ENCODE results near the gene RELA. TPM values are rescaled to one million over a fixed set of nuclear protein-coding genes. Genes with fewer than 3 reads are reported as not detected.

RELA gene
- total and polyA plus RNA-seq, 2 experiments from 2014 or later, result 18.5 to 22.8 TPM

DNA sequence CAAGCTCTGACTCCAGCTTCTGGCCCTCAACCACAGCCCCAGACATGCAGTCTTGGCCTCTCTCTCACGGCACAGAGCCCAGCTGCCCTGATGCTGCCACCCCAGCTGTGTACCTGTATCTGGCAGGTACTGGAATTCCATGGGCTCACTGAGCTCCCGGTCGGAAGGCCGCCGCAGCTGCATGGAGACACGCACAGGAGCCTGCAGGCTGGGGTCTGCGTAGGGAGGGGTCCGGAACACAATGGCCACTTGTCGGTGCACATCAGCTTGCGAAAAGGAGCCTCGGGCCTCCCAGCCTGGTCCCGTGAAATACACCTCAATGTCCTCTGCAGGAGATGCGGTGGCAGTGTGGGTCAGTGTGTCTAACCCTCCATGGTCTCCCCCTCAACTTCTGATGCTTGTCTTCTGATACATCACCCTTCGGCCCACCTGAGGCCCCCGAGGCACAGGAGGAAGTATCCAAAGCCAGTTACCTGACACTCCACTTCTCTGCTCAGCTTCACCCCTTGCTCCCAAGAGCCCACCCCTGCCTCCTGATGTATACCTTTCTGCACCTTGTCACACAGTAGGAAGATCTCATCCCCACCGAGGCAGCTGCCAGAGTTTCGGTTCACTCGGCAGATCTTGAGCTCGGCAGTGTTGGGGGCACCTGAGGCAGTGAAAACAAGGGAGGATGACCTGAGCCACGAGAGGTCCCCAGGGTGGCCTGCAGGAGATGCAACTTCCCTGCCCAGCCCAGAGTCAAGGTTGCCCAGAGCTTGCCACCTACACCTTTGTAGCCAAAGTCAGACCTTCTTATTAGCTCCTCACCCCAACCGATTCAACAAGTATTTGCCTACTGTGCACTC is 4.3 kb downstream of the RELA start (continued):
- TF ChIP-seq CREB1 (CRISPR knock-in tag; IDR thresholded peaks at IDR 0.05; ENCODE audit: low read depth) (no peak), EZH2 (IDR thresholded peaks at IDR 0.05; ENCODE audit: low read depth, unreplicated experiment) (no peak)

DNA sequence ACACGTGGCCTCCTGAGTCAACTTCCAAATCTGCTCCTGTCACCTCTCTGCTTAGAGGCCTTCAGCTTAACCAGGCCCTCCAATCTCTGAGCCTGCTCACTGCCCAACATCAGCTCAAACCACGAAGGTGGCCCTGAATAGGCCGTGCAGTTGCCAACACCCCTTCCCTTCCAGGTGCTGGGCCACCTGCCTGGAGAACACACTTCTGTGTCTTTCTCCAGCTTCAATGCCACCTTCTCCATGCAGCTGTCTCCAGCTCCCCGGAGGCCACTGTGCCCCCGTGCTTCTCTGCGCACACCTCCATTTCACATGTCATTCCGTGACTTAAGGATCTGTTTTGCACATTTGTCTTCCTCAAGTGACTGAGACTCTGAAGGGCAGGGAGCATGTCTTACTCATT is 5.3 kb downstream of the RELA start:
- H3K4me3 Mint-ChIP-seq, result no peak overlapping the region; the same call in 2 of the 3 replicates
- no peaks in the 10 kb centered on the region for H3K27me3 ChIP-seq (ENCODE audit: insufficient read depth)
- no peak for TF ChIP-seq REST (IDR thresholded peaks at IDR 0.05; ENCODE audit: unreplicated experiment)
- no peak for TF ChIP-seq STAT1 (IDR thresholded peaks at IDR 0.05; ENCODE audit: unreplicated experiment)
- TF ChIP-seq EZH2 (IDR thresholded peaks at IDR 0.05; ENCODE audit: low read depth, unreplicated experiment), result no peak
- TF ChIP-seq ZNF331 (CRISPR knock-in tag; IDR thresholded peaks at IDR 0.05; ENCODE audit: low read depth), result no peak
- no peak for TF ChIP-seq ZNF462 (CRISPR knock-in tag; IDR thresholded peaks at IDR 0.05)
- no peak for TF ChIP-seq CREB1 (CRISPR knock-in tag; IDR thresholded peaks at IDR 0.05; ENCODE audit: low read depth)
- no peak for TF ChIP-seq JUNB (IDR thresholded peaks at IDR 0.05; ENCODE audit: unreplicated experiment)
- TF ChIP-seq POLR2AphosphoS5 (IDR thresholded peaks at IDR 0.05; ENCODE audit: low read depth), result no peak
- no peak for TF ChIP-seq CTCF (conservative IDR thresholded peaks at IDR 0.05; ENCODE audit: low read depth in 2 of 2)
- TF ChIP-seq ZNF114 (CRISPR knock-in tag; IDR thresholded peaks at IDR 0.05), result no peak
- TF ChIP-seq NANOG (IDR thresholded peaks at IDR 0.05; ENCODE audit: borderline replicate concordance), result no peak

More for the DNA sequence above, 5.3 kb downstream of the RELA start:
- Histone ChIP-seq H3K4me1 (ENCODE audit: insufficient read depth) (peaks cover 7% of the 10 kb centered on the region), H3K79me2 (replicated peaks; ENCODE audit: insufficient read depth) (peaks cover 14% of the 10 kb centered on the region), H3K4me3 (no peak overlapping the region), H3K27ac (ENCODE audit: low read depth) (no peak overlapping the region), H3F3A (replicated peaks; ENCODE audit: low read depth) (peaks cover 15% of the 10 kb centered on the region), H4K20me1 (replicated peaks; ENCODE audit: insufficient read depth) (peaks cover 5% of the 10 kb centered on the region; the same call in 1 of the 2 replicates), H3K36me3 (ENCODE audit: insufficient read depth) (peaks cover 20% of the 10 kb centered on the region; the same call in 1 of the 2 replicates), H2AFZ (no peak overlapping the region), H3K9me2 (ENCODE audit: insufficient read depth) (no peaks in the 10 kb centered on the region), H3K4me2 (no peak overlapping the region)
- no peak for DNase-seq (ENCODE audit: low spot score)
- Mint-ChIP-seq H3K36me3 (ENCODE audit: low read depth) (peaks cover 70% of the 10 kb centered on the region), H3K27ac (no peak overlapping the region), H3K4me1 (peaks cover 12% of the 10 kb centered on the region), H3K27me3 (ENCODE audit: insufficient read depth, low read depth, poor library complexity) (peaks cover 12% of the 10 kb centered on the region), H3K9me3 (no peaks in the 10 kb centered on the region)
- no peak for ATAC-seq
